ENCODE results near the gene SPATA4.

GRCh38 chr4:176205299-176205698 lies 9.9 kb upstream of the SPATA4 start:
- TF ChIP-seq CTCF (IDR thresholded peaks at IDR 0.05): no peak
- TF ChIP-seq POLR2AphosphoS5 (IDR thresholded peaks at IDR 0.05; ENCODE audit: low read depth, low read length): no peak
